Activated CD8-positive, alpha-beta memory T cell treated with anti-CD3 and anti-CD28 coated beads, Interleukin-2, amount 50 U/mL, for 4 hours (primary cell): ENCODE data around the gene RAX2.

Source experiments
- DNase-seq: peaks from one replicate; pipeline ENCODE4 v3.0.0-alpha.2; 2020

The RAX2 gene

DNA sequence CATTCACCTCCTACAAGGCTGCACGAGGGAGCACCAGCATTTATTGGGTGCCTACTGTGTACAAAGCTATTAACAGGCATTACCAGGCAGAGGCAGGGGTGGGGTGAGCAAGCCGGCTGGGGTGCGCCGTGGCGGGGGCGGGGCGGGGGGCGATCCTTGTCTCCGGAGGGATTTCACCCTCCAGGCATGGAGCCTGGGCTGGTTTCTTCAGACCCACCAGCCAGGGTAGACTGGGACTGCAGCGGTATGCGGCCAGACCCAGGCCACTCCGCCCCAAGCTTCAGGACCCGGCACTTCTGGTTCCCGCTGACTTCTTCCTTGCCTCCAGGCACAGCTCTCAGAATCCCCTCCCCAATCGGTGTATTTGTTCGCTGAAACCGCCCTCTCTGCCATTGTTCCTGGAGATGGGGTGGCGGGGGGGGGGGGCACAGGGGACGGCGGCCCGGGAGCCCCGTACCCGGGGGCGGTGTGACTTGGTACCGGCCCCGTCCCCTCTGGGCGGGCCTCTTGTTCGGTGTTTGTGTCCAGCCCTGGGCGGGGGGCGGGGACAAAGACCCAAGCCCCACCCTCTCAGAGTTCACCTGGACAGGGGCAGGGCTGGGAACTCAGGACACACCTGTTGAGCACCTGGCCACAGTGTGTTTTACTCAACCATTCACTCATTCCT, 49.5 kb downstream of the RAX2 start:
- no peak for DNase-seq

DNA sequence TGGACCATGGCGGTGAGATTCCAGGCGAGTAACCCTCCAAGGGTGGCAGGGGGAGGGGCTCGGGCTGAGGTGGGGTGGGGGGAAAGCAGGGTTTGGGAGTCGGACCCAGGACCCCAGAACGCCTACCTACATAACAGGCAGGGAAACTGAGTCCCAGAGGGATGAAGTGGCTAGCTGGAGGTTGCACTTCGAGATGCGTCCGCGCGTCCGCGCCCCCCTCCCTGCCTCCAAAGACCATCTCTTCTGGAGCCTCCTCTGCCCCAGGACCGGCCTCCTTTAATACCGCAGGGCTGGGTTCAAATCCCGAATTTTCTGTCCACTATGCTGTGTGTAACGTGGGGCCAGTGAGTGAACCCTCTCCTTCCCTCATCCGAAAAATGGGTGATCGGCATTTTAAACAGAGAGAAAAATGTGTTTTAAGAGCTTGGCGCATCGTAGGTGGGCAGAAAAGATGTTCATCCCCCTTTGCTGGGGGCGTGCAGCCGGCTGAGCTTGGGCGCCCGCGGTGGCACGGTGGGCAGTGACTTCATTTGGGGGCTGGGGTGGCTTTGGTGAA, 50.1 kb downstream of the RAX2 start:
- DNase-seq, result no peak

DNA sequence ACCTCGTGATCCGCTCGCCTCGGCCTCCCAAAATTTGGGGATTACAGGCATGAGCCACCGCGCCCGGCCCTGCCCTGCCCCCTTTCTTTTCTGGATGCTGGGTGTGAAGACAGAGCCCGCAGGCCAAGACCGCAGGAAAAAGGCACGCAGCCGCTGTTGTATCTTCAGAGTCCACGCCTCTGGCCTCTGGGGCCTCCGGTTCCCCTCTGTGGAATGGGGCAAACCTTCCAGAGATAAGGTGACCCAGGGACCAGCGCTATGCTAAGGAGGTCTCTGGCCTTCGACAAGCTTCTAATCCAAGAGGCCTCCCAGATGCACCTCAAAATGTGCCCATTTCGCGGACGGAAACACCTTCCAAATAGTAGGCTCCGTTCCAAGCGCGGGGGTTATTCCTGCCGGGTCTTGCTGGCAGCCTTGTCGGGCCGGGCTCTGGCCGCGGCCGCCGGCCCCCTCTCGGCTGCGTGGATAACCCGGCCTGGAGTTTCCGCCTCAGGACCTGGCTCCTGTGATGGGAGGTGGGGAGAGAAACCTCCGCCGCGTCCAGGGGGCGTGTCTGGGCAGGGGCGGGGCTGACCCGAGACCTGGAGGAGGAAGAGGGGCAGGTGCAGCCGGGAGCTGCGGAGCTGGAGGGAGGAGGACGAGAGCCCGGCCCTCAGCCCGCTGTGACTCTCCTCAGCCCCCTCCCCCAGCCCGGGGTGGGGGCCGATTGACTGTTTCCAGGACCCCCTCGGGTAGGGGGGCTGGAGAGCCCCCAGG, 50.7 kb downstream of the RAX2 start:
- DNase-seq, result peak; percentile 85

DNA sequence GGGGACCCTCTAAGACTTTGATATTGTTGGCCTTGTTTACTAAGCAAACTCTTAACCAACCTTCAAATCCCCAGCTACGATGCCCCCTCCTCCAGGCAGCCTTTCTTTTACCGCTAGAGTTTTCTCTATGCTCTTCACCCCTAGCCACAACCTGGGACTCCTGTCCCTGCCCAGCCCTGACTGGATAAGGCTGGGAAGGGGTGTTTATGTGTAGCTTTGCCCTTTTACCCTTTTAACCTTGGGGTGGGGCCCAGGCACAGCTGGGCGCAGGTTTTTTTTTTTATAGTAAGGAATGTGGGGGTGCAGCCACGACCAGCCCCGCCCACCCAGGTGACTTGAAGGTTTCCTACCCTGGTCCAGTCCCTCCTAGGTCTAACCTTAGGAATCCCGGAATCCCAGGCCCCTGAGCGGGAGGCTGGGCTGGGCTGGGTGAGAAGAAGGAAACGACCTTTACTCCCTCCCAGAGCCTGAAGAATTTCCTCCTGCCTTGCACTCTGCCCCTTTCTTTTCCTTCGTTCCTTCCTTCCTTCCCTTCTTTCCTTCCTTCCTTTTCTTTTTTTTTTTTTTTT, 51.6 kb downstream of the RAX2 start:
- DNase-seq, result no peak

DNA sequence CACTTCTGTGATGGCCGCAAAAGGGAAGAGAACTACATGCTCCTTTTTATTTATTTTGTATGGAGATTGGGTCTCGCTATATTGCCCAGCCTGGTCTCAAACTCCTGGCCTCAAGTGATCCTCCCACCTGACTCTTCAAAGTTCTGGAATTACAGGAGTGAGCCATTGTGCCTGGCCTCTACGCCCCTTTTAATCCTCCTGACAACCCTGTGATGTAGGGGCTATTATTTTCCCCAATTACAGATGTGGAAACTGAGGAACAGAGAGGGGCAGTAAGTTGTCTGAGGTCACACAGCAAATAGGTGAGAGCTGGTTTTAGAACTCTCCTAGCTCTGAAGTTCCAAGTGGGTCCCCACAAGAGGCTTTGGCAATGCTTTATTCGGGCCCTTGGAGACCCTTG, 52.2 kb downstream of the RAX2 start:
- no peak for DNase-seq
